Measurements from ENCODE around the gene TMEM117. TPM values are rescaled to one million over a fixed set of nuclear protein-coding genes. Genes with fewer than 3 reads are reported as not detected.

TMEM117 gene
- total and polyA plus RNA-seq, 8 donors = 1.9 to 52.5 (median 8.0) TPM

DNA sequence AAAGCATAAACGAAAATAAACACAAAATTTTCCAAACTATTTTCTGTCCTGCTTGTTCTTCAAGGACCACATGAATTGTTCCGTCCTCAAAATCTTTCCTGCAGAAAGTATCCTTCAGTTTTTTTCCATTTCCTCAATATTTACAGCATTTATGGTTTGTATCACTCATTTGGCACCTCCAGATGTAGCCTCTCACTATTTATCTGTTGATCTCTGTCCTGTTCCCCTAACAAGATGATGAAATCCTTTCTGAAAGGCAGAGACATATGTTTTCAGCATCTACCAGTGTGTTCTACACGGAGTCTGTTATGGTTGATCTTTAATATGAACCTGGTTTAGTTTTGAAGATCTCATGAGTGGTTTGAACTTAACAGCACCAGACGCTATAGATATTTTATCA is 550.1 kb downstream of the TMEM117 start:
- 73 to 75% (median 74%) methylated on average over 4 of the region's 4 CpGs for WGBS, 5 donors
- Histone ChIP-seq H3K4me3 (no peak overlapping the region), H3K36me3 (peaks cover 0 to 3% (median 0%) of the 10 kb centered on the region in 4 donors), H3K27ac (no peak overlapping the region), H3K9me3 (no peaks in the 10 kb centered on the region), H3K4me1 (peaks cover 0 to 5% (median 0%) of the 10 kb centered on the region in 4 donors), H3K27me3 (no peaks in the 10 kb centered on the region)
- DNase-seq = no peak
- no peak for TF ChIP-seq EP300 (IDR thresholded peaks at IDR 0.05)
- no peak for TF ChIP-seq POLR2A (IDR thresholded peaks at IDR 0.05)
- no peak for TF ChIP-seq CTCF (IDR thresholded peaks at IDR 0.05)
- no peak for TF ChIP-seq POLR2AphosphoS5 (IDR thresholded peaks at IDR 0.05)
- intact Hi-C loops (cut with DNase I; ENCODE audit: low total_unique reads) = no loop called here

DNA sequence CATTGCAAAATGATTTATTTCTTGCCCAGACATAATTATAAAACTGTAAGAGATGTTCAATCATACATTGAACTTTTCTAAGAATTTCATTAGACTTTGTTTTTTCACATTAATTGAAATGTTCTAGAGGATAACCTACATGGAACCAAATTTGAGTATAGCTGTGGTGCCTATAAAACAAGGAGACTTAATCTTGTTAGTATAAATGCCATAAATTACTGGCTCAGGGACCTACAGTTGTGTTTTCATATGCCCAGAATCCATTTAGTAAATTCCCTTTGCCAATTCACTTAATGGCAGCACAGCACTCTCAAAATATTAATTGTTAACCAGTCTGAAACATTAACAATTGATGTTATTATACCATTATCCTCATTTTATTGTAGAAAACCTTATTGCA is 551.7 kb downstream of the TMEM117 start:
- peaks cover 0 to 5% (median 0%) of the 10 kb centered on the region in 4 donors for H3K4me1 ChIP-seq
- TF ChIP-seq POLR2A (IDR thresholded peaks at IDR 0.05) (no peak), CTCF (IDR thresholded peaks at IDR 0.05) (no peak), POLR2AphosphoS5 (IDR thresholded peaks at IDR 0.05) (no peak), EP300 (IDR thresholded peaks at IDR 0.05) (no peak)
- intact Hi-C loops (cut with DNase I; ENCODE audit: low total_unique reads) = no loop called here

DNA sequence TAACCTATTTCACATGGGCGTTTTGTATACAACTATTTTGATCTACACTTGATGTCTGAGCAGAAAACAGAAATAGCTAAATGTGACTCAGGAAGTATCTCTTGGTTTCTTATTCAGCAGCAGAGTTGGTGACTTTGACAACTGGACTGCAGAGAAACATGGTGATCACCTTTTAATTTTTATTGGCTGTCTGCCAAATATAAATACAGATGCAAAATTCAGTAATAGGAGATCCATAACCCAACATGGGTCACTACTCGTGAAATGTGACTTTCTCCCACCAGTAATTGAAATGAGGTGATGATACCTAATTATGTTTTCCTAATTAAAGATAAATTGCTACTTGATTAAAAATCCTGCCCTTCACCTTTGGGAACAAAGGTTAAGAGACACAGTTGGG is 553.2 kb downstream of the TMEM117 start:
- intact Hi-C loops (cut with DNase I; ENCODE audit: low total_unique reads) = no loop called here
- Histone ChIP-seq H3K4me1 (peaks cover 0 to 5% (median 0%) of the 10 kb centered on the region in 4 donors), H3K27ac (no peak overlapping the region), H3K27me3 (no peaks in the 10 kb centered on the region), H3K9me3 (no peaks in the 10 kb centered on the region), H3K36me3 (peaks cover 0 to 3% (median 0%) of the 10 kb centered on the region in 4 donors), H3K4me3 (no peak overlapping the region)
- 84 to 96% (median 92%) methylated on average over 2 of the region's 2 CpGs for WGBS, 5 donors
- DNase-seq = no peak
- TF ChIP-seq POLR2AphosphoS5 (IDR thresholded peaks at IDR 0.05) (no peak), CTCF (IDR thresholded peaks at IDR 0.05) (no peak), EP300 (IDR thresholded peaks at IDR 0.05) (no peak), POLR2A (IDR thresholded peaks at IDR 0.05) (no peak)

More for the DNA sequence above, 551.7 kb downstream of the TMEM117 start:
- Histone ChIP-seq H3K36me3 (peaks cover 0 to 3% (median 0%) of the 10 kb centered on the region in 4 donors), H3K27me3 (no peaks in the 10 kb centered on the region), H3K9me3 (no peaks in the 10 kb centered on the region), H3K4me3 (no peak overlapping the region), H3K27ac (no peak overlapping the region)
- no peak for DNase-seq

DNA sequence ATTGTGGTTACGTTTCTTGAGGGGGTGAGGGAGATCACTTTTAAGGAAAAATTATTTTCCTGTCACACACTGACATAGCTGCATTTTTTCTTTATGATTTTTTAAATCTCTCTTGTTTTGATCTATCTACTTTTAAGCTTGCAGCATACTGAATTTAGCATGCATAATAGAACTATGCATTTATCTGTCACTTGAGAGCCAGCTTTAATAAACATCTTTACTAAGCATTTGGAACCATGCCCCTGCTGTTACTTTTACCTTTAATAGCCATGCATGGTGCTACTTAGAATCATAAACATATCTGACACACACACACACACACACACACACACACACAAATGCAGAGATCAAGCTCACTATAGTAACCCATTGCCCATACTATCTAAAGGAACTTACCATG is 554.0 kb downstream of the TMEM117 start:
- 64 to 71% (median 68%) methylated on average over 1 of the region's 1 CpG for WGBS, 5 donors
- TF ChIP-seq POLR2AphosphoS5 (IDR thresholded peaks at IDR 0.05) (no peak), POLR2A (IDR thresholded peaks at IDR 0.05) (no peak), CTCF (IDR thresholded peaks at IDR 0.05) (no peak)
- peak in 1 of 2 donors; percentile 14 for DNase-seq
- Histone ChIP-seq H3K4me3 (no peak overlapping the region), H3K36me3 (peaks cover 0 to 3% (median 0%) of the 10 kb centered on the region in 4 donors), H3K4me1 (peaks cover 0 to 5% (median 0%) of the 10 kb centered on the region in 4 donors), H3K27ac (no peak overlapping the region), H3K9me3 (no peaks in the 10 kb centered on the region), H3K27me3 (no peaks in the 10 kb centered on the region)
- intact Hi-C loops (cut with DNase I; ENCODE audit: low total_unique reads) = no loop called here

All from stomach (tissue), 9 donors.